Jurkat, Clone E6-1 (cell line): ENCODE data around the gene CNBD2.
"Not testable (repeated sequence)": the region's sequence is repeated elsewhere in the genome, so short reads cannot be mapped to it uniquely, and the experiment has no call there.

Source experiments
- DNase-seq: peaks from one replicate; pipeline ENCODE4 v3.0.0-alpha.2; 2011; ENCODE audit warnings: low read depth, low spot score
- H3K4me3 ChIP-seq: 2 replicates; pipeline ENCODE4 v1.5.1; 2011; ENCODE audit warnings: mild to moderate bottlenecking, low read length, control low read depth, moderate library complexity

Gene CNBD2

DNA sequence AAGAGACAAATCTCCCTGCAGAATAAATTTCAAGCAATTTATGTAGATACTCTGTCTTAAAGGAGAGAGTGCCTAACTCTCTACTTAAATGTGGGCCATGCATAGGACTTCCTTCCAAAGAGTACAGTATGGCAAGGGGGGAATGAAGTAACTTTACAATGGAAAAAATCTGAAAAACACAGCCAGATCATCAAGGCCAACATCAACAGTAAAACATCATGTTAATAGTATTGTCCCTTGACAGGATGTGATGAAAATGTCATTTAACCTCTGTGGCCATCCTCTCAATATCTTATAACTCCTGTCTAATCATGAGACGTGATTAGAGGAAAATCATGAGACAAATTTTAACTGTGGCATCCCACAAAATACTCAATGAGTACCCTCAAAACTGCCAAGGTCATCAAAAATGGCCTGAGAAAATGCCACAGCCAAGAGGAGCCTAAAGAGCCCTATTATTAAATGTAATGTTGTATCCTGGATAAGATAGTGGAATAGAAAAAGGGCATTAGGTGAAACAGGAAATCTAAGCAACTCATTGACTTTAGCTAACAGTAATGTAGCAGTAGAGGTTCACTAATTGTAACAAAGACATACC is 47.5 kb downstream of the CNBD2 start:
- H3K4me3 ChIP-seq: no peak overlapping the region
- no peak for DNase-seq

DNA sequence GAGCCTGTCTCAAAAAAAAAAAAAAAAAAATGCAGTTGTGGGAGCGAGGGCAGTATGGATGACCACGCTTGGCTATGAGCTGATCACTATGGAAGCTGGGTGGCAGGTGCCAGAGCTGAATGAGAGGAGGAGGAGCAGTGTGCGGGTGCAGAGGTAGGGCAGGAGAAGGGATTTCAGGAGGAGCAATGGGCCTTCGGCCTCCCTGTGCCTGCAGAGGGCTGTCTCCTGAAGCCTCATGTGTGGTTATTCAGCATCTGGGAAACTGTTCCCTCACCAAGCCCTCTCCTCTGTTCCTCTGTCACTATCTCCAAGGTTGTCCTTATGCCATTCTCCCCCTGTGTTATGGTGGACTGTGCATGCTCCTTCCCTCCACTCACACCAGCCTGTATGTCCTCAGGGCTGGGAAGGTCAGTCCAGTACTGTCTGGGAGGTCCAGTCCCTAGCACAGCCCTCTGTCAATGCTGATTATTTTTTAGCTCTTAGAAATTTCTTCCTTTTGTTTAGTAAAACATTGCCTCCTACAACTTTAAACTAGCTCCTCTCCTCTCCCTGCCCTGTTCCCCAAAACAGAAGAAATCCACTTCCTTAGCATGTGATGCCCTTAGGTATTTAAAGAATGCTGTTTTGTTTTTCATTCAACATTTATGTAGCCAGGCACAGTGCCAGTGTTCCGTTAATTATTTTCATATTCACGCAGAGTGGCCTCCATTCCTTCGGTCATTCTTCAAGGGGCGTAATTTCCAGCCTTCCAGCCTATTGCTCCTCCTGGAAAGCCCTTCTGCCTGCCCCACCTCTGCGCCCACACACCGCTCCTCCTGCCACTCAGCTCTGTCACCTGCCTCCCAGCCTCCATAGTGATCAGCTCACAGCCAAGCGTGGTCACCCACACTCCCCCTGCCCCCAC is 48.9 kb downstream of the CNBD2 start:
- H3K4me3 ChIP-seq: no peak overlapping the region
- DNase-seq: no peak

DNA sequence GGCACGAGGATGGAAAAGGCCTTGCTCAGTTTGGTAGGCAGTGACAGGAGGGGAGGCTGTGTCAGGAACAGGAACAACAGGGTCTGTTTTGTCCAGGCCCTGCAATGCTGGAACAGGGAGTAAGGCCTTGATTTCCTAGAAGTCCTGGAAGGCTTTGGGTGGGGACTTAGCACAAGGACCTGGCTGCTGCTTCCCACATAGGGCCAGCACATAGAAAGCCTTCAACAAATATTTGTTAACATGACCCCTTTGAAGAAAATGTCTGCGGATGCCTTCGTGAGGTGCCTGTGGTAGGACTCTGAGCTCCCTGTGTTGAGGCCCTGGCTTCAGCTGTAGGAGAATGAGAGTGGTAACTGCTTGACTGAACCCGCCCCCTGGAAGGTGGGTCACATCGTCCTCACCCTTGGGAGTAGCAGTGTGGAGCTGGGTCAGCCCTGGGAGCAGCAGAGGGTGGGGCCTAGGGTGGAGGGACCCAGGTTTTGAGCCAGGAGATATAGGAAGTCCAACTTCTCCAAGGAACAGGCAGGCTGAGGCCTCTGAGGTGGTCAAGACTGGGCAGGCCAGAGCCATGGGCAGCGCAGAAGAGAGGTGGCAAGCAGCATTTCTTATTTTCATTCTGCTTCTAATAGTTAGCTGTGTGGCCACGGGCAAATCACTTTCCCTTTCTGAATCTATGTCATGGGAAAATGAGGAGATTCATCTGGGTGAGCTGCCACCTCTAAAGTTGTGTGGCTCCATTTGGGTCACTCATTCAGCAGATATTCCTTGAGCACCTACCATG is 50.0 kb downstream of the CNBD2 start:
- H3K4me3 ChIP-seq: no peak overlapping the region
- DNase-seq: no peak

DNA sequence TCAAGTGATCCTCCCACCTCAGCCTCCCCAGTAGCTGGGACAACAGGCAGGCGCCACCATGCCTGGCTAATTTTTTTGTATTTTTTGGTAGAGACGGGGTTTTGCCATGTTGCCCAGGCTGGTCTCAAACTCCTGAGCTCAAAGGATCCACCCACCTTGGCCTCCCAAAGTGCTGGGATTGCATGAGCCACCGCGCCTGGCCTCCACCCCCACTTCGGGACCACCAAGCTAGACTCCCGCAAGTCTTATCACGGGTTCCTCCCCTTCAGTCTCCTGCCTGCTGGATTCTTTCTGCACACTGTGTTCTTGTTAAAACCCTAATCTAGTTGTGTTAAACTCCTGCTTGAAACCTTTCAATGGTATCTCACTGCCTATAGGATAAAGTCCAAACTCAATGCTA is 57.7 kb downstream of the CNBD2 start:
- not testable (repeated sequence) for DNase-seq, H3K4me3 ChIP-seq

DNA sequence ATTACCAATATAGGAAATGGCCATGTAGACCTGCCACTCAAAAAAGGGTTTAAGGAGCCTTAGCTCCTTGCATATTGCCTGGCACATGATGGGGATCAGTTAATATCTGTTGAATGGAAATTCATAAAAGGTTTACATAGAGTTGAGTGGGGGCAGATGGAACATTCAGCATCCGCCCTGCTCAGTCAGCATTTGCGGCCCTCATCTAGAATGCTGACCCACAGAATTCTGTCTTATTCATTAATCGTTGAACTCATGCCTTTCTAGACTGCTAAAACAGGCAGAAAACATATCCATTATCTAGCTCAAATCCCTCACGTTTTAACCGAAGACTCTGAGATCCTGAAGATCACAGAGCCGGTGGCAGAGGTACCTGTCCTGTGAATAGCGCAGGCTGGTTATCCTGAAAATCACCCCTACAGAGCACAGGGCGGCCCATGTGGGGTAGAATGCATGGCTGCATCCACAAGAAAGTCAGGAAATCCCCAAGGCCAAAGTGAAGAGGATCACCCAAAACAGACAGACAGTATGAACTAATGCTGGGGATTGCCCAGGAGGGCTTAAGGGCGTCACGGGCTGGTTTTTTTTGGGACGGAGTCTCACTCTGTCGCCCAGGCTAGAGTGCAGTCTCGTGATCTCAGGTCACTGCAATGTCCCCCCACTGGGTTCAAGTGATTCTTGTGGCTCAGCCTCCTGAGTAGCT is 59.9 kb downstream of the CNBD2 start:
- H3K4me3 ChIP-seq: no peak overlapping the region
- no peak for DNase-seq

DNA sequence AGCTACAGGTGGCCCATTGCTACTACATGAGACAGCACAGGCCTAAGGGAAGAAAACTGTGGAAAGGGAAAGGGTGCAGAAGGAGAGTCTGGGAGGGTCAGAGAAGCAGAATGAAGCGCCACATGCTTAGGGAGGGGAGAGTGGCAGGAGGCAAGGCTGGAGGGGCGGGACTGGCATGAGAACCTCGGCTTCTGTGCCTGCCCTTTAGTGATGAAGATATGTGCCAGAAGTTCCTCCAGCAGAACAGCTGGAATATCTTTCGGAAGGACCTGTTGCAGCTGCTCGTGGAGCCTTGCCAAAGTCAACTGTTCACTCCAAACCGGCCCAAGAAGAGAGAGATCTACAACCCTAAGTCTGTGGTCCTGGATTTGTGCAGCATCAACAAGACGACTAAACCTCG is 61.8 kb downstream of the CNBD2 start:
- DNase-seq: no peak

DNA sequence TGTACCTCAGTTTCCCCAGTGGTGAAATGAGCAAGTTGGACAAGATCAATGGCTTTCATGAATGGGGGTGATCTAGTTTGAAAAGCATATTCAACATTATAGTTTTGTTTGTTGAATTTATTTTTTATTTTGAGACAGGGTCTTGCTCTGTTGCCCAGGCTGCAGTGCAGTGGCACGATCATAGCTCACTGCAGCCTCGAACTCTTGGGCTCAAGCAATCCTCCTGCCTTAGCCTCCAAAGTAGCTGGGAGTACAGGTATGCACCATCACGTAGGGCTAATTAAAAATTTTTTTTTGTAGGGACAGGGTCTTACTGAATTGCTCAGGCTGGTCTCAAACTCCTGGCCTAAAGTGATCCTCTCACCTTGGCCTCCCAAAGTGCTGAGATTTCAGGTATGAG is 63.4 kb downstream of the CNBD2 start:
- H3K4me3 ChIP-seq: no peak overlapping the region
- no peak for DNase-seq

More for the DNA sequence above, 61.8 kb downstream of the CNBD2 start:
- H3K4me3 ChIP-seq: no peak overlapping the region

DNA sequence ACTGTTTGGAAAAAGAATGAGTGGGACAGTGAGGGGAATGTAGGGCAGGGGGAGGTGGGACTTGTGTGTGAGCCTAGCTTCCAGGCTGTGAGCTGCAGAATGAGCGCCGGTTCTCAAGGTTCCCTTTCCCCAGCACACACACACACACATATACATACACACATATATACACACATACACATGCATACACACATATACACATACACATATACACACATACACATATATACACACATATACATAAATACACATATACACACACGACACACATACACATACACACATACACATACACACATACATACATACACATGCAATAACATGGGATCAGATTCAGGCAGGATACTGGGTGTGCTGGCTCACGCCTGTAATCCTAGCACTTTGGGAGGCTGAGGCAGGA is 66.5 kb downstream of the CNBD2 start:
- DNase-seq: no peak

DNA sequence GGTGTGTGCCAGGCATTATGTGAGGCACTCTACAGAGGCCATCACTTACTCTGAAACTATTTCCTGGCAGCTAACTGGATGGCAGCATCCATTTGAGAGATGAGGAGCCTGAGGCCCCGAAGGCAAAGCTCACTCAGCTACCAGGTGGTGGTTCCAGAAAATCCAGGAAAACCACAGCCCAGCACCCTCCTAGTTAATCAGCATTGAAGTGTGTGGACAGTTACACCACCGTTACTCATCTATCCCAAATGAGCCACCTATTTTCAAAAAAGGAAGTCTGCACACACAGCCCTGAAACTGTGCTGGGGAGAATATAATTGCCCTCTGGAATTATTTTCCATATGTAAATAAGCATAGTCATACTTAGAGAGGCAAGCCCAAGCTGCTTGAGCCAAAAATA is 67.4 kb downstream of the CNBD2 start:
- peak; percentile 60 for DNase-seq
- H3K4me3 ChIP-seq: no peak overlapping the region

More for the DNA sequence above, 66.5 kb downstream of the CNBD2 start:
- H3K4me3 ChIP-seq: no peak overlapping the region

DNA sequence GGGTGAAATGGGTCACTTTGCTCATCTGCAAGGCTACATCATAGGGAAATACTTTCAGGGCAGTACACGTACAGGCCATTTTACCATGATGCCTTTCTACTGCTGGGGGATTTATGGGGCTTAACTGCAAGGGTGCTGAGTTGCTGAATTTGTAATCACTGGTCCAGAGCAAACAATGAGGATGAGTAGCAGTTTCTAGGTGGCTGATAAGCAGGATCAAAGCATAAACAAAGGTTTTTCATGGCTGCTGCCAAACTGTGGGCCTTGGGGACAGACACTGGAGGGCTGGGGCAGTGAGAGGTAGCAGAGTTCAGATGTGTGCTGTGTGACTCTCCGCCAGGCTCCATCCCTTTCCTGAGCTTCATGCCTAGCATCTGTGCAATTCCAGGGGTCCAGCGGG is 68.3 kb downstream of the CNBD2 start:
- no peak overlapping the region for H3K4me3 ChIP-seq
- no peak for DNase-seq

DNA sequence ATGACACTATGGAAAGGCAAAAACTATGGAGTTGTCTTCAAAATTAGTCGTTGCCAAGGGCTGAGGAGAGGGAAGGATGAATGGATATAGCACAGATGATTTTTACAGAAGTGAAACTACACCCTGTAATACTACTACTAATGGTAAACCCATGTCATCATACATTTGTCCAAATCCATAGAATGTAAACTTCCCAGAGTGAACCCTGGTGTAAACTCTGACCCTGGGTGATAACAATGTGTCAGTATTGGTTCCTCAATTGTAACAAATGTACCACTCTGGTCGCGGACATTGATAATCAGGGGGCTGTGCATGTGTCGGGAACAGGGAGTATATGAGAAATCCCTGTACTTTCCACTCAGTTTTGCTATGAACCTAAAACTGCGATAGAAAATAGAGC is 72.2 kb downstream of the CNBD2 start:
- H3K4me3 ChIP-seq: no peak overlapping the region
- DNase-seq: no peak

DNA sequence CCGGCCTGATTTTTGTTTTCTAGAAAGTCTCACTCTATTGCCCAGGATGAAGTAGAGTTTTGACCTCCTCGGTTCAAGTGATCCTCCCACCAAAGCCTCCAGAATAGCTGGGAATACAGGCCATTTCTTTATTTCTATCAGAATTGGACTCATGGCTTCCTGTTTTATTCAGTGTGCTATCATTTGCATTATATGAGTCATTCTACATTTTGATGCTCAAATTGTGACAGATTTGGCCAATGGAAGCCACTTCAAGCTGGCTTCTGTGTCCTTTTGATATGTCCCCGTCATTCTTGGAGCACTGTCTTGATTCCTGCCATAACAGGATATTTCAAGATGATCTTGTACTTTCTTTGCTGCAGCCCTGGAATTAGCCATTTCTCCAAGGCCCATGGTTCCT is 75.1 kb downstream of the CNBD2 start:
- DNase-seq: no peak
- no peak overlapping the region for H3K4me3 ChIP-seq

DNA sequence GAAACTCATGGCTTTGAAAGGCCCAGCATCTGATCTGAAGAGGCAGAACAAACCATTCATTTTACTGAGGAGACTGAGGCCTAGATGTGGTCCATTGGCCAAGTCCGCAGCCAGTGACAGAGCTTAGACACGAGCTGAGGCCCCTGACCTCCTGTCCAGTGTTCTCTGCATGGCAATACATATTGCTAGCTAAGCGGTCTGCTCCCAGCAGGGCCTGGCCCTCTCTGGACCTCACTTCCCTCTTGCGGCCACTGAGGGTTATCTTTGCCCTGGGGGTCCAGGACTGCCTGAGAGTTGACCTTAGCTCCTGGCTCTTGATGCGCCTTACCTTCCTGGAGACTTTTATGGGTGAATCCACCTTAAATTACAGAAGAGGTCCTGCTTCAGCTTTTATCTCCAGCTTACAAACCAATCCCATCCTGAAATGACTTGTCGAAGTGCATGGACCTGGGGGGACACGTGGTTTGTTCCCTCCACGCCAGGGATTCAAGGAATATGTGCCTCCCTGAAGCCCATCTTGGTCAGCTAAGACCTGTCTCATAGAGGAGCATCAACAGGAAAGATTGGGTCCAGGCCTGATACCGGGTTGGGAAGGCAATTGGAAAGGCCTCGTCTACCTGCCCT is 75.6 kb downstream of the CNBD2 start:
- H3K4me3 ChIP-seq: no peak overlapping the region
- DNase-seq: no peak

DNA sequence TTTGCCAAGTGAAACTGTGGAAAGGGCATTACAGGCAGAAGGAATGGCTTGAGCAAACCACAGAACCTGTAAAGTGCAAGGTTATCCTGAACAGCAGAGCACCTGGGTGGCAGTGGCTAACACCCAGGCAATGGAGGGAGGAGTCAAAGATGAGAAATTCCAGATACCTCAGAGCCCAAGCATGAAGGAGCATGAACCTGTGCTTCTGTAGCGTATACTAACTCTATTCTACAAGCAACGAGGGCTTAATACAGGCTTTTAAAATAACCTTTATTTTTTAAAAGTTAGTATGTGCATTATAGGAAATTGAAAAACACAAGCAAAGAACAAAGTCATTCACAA is 77.0 kb downstream of the CNBD2 start:
- H3K4me3 ChIP-seq: no peak overlapping the region
- DNase-seq: no peak

DNA sequence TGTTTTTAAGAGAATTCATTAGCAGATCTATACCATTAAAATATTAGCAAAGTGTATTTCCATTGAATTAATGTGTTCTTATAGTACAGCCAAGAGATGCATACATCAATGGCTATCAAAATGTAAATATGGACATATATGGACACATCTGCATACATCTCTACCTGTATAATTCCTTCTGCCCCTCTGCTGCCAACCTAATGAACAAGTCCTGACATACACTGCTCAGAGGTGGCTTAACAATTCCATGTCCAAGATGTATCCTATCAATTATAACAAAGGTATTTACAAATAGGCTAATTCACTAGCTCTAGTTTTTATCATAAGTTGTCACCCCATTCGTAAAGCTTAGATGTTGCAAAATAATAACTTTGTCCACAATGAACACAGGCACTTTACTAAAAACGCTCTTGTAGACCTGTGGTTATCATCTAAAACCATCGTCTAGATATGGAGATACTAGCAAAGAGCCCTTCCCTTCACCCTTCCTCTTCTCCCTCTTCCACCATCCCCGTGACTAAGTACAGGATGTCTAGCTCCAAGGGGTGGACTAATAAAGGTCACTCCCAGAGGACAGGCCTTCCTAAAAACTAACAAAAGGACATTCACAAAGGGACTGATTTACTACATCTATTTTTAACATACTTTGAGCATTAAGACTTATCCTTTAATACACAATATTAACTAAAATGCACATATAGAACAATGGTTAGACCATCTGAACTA is 77.8 kb downstream of the CNBD2 start:
- DNase-seq: not testable (repeated sequence)

DNA sequence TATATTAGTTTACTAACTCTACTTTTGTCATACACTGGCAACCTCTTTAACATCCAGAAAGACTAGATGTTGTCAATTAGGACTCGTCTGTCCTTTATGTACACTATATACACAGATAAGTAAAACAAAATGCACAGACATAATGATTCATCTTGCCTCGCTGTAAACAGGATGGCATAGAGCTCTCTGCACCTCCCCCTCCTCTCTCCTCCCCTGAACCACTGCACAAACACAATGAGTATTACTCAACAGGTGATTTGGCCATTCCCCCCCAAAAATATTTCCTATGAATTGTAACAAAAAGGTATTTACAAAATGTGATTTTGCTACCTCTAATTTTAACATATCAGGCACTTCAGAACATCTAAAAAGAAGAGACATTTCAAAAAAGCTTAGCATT is 81.0 kb downstream of the CNBD2 start:
- DNase-seq: not testable (repeated sequence)

More for the DNA sequence above, 77.8 kb downstream of the CNBD2 start:
- not testable (repeated sequence) for H3K4me3 ChIP-seq

DNA sequence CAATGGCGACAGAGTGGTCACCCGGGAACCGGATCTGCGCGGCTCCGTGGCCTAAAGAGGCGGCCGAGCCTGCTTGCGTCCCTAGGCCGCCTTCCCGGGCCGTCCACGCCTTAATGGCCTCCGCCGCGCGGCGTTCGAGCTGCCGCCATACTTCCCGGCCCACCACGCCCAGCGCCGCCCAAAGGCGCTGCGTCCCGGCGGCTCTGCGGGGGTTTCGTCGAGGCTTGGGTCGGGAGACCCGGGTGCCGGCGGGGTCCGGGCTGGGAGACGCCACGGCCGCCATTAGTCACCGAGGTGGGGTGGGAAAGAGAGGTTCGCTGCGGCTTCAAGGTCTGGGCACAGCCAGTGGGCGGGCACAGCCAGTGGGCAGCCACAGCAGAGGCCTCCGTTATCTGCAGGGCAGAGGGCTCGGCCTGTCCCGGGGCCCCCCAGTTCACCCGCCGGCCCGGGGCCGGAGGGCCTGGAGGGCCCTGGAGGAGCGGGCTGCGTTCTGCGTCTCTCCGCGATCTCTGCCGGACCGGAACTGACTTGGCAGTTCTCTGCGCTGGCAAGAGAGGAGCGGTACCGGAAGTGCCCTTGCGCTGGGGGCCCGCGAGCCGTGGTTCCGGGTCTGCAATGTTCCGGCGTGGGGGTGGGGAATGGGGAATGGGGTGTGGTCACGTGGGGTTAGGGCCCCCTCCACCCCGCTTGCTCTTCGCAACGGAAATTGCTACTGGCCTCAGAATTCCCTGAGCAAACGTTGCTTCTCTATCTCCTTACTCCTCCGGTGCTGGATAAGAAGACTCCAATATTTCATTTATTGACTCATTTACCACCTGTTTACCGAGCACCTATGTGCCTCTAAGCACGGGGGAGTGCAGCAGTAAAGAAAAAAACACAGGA is 82.3 kb downstream of the CNBD2 start:
- peak overlapping the region; percentile 72 for H3K4me3 ChIP-seq
- DNase-seq: peak; percentile 88

More for the DNA sequence above, 81.0 kb downstream of the CNBD2 start:
- H3K4me3 ChIP-seq: peak overlapping the region; percentile 72
